ENCODE results near the gene HSPA1L.

DNA sequence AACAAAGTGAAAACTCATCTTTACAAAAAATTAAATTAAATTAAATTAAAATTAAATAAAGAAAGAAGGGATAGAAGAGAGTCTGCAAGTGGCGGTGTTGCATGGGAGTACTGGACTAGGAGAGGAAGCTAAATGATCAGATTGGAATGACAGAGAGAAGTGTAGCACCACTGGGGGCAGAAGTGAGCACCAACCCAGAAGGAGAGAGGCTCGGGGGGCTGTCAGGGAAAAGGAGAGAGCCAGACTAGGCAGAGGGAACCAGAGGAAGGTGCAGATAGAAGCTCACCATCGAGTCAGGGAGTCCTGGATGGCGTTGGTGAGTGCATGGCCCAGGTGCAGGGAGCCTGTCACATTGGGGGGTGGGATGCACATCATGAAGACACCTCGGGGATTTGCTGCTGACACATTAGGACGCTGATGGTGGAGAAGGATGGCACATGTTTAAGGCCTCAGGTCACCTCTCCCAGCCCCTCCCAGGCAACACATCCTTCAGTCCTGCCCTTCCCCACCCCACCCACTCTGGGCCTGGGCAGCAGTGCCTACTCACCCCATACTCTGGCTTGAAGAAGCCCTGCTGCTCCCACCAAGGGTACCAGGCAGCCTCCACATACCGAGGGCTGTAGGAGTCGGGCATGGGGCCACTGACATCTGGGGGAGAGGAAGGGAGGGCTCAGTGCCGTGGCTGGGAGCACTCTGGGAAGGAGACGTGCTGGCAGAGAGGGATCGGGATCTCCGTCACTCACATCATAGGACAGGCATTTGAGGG, 23.6 kb downstream of the HSPA1L start:
- TF ChIP-seq POLR2AphosphoS5 (IDR thresholded peaks at IDR 0.05; ENCODE audit: low read depth, low read length) (peak; percentile 40), TAF1 (IDR thresholded peaks at IDR 0.05; ENCODE audit: borderline replicate concordance, insufficient read depth, low read length) (no peak), SIN3A (IDR thresholded peaks at IDR 0.05; ENCODE audit: borderline replicate concordance, insufficient read depth, low read length) (no peak), FOXP2 (optimal IDR thresholded peaks at IDR 0.05; ENCODE audit: borderline replicate concordance, extremely low read depth, extremely low read length, insufficient read depth) (no peak), REST (IDR thresholded peaks at IDR 0.05; ENCODE audit: insufficient read depth in 1 of 2, low read depth in 2 of 2, low read length in 2 of 2) (no peak)
